Inflammatory macrophage treated with lipopolysaccharide for 4 hours (primary cell): ENCODE measurements around the gene CCDC83.
"Not testable (repeated sequence)": the region's sequence is repeated elsewhere in the genome, so short reads cannot be mapped to it uniquely, and the experiment has no call there.

Experiments used
- DNase-seq: peaks from one replicate; pipeline ENCODE4 v3.0.0-alpha.2; 2020

The CCDC83 gene

DNA sequence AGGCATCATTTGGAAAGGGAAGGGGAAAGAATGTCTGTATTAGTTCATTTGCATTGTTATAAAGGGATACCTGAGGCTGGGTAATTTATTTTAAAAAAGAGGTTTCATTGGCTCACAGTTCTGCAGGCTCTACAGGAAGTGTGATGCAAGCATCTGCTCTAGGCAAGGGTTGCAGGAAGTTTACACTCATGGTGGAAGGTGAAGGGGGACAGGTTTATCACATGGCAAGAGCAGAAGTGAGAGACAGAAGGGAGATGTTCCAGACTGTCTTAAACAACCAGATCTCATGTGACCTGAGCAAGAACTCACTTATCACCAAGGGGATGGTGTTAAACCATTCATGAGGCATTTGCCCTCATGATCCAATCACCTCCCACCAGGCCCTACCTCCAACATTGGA, 90.6 kb downstream of the CCDC83 start:
- peak; percentile 45 for DNase-seq

DNA sequence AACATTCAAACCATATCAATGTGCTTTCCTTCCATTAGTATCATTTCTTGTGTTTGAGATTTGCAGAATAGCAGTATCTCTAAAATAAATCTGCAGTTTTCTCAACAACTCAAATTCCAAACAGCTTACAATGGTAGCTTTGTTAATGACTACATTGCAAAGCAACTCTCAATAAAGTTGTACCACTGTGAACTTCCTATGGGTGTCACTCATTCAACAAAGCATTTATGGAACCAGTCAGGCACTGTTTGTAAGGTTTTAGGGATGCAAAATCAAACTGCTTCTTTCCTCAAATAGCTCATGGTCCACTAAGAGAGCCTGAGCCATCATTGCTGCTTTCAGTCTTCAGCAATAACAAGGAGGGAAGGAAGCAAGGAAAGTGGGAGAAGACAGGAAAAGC, 91.0 kb downstream of the CCDC83 start:
- no peak for DNase-seq

DNA sequence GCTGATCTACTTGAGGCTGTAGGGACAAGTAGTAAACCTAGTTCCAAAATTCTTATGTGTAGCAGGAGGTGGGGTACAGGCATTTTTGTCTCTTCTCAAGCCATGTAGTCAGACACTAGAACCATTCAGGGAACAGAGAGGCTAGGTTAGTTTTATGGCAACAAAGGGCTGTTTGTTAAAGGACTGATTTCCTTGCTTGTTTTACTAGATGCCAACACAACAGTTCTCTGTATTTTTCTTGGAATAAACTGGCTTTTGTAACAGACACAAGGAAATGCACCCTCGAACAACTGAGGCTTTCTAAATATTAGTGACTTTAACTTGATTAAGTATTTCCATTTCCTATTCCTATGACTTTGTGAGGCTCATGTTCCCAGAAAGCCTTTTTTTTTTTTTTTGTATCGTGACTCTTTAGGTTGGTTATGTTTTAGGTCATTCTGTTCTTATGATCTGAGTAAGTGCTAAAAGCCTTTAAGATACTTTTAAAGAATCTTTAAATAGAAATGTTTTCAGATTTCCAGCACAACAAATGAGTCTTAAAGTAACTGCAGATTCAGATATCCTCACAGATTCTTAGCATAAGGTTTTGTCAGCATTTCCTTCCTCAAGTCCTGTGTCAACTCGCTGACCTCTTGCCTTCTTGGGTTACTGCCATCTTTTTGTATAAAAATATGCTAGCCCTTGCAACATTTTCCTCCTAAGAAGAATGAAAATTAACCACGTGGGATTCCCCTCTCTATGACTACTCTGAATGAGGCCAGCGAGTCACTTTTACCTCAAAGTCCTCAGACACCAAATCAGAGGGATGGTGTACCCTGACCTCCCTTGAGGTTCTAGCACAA, 92.5 kb downstream of the CCDC83 start:
- DNase-seq: peak; percentile 95

DNA sequence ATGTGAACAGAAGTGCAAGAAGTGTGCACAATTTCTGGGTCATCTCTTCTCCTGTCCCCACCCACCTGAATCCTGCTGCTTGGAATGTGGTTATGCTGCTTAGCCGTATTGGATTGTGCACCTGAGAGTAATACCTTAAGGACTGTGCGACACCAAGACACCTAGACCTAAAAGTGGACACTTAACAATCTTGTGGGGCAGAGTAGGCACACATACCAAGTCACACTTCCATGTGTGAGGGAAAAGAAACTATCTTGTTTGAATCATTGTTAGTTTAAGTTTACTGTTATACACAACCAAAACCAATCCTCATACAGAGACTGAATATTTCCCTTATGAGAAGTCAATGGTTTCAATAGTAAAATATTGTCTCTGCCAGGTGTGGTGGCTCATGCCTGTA, 93.7 kb downstream of the CCDC83 start:
- DNase-seq: no peak

DNA sequence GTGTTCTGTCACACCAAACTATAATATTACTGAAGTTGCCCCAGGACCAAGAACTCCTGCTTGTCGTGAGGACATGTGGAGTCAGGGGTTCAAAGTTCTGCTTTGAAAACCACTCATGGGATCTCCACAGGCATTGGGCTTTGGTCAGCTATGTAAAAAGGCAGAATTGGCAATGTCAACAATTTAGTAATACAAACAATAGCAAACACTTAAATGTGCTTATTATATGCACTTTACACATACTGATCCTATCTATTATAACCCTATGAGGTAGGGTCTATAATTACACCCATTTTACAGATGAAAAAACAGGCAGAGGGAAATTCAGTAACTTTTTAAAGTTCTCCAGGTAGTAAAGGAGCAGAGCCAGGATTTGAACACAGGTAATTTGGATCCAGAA, 94.6 kb downstream of the CCDC83 start:
- DNase-seq: no peak

DNA sequence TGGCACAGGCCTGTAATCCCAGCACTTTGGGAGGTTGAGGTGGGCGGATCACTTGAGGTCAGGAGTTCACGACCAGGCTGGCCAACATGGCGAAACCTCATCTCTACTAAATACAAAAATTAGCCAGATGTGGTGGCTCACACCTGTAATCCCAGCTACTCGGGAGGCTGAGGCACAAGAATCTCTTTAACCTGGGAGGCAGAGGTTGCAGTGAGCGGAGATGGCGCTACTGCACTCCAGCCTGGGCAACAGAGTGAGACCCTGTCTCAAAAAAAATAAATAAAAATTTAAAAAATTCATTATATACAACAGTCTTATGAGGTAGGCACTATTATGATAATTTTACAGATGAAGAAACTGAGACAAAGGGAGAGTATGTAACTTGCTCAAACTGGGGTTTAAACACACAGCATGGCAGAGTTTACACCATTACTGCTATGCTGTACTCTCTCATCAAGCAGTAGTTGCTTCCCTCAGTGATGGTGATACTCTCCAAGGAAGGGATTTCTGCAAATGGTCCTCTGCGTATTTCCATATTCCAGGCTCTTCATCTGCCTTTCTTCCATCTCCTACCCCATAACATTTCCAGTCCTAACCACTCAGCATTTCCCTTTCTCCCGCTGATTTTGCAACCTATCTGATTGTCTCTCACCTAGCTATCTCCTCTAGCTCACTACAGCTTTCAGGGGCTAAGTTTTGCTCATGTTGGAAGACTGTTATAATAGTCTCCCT, 95.3 kb downstream of the CCDC83 start:
- no peak for DNase-seq

DNA sequence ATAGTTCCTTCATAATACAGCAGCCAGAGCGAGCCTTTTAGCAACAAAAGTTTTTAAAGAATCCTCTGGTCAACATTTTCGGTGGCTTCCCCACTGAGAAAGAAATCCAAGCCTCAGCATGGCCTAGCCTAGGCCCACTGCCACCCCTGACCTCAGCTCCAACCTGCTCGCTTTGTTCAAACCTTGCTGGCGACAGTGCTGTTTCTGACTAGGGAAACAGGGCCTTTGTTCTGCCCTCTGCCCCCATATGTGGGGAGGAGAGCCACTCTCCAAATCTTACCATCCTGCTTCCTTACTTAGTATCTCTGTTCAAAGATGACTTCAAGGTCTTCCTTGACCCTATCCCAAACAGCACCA, 95.8 kb downstream of the CCDC83 start:
- no peak for DNase-seq

DNA sequence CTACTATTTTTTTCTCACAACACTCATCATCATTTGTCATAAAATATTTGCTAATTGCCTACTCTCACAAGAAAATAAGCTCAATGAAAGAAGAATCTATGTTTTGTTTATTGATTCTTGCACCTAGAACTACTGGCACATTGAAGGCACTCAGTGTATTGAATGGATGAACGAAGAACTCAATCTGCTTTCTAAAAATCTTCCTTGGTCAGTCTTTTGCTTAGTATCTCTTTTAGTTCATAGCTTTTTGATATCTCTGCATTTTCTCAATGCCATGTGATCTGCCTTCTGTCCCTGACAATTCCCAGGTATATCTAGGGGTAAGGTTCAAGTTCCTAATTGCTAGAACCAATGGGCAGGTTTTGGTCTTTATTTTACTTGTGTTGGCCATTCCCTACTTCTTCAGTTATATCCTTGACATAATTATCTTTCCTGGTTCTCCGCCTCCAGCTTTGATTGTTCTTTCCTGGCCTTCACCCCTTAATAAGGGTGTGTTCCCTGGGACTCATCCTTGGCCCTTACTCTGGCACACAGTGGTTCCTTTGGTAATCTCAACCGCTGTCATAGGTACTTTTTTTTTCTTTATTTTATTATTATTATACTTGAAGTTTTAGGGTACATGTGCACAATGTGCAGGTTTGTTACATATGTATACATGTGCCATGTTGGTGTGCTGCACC, 96.4 kb downstream of the CCDC83 start:
- no peak for DNase-seq

DNA sequence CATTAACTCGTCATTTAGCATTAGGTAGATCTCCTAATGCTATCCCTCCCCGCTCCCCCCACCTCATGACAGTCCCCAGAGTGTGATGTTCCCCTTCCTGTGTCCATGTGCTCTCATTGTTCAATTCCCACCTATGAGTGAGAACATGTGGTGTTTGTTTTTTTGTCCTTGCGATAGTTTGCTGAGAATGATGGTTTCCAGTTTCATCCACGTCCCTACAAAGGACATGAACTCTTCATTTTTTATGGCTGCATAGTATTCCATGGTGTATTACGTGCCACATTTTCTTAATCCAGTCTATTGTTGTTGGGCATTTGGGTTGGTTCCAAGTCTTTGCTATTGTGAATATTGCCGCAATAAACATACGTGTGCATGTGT, 96.9 kb downstream of the CCDC83 start:
- not testable (repeated sequence) for DNase-seq

DNA sequence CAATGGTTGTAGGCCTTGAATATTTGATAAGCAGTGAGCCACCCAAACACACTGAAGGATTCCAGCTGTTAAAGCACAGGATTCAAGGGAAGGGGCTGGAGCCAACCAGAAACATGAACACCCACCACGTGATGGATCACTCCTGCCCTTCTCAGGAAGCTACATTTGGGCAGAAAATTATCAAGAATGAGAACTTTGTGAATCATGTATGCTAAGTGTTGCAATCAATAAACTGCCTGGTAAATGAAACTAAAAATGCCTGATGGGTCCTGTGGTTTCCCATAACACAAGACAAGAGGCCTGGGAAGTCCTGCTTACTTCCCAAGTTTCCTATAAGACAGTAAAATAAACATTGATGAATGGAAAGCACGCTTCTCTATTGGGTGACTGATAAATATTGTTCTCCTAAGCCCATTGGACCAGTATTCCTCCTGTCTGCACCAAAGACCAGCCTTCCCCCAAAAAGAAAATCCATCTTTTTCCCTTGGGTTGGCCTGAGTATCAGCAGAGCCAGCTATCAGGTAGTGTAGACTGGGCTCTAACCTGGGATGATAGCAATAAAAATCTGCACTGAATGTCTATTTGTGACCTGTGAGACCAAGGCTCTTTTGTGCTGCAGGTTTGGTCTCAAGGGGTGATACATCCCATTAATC, 98.4 kb downstream of the CCDC83 start:
- DNase-seq: peak; percentile 87

DNA sequence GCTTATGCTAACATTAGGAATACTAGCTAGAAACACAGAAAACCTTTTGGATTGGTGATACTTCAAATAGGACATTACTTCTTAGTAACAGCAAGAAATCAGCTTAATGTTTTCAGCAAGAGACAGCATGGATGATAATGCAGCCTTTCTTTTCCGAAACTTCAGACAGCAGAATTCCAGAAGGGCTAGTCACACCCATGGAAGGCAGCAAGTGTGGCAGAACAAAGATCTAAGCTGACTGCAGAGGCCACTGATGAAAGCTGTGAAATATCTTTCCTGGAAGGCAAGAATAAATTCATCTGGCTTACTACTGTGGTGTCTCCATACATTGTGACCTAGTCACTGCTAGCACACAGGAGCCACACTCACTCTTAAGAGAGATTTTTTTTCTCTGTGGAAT, 100.3 kb downstream of the CCDC83 start:
- no peak for DNase-seq

DNA sequence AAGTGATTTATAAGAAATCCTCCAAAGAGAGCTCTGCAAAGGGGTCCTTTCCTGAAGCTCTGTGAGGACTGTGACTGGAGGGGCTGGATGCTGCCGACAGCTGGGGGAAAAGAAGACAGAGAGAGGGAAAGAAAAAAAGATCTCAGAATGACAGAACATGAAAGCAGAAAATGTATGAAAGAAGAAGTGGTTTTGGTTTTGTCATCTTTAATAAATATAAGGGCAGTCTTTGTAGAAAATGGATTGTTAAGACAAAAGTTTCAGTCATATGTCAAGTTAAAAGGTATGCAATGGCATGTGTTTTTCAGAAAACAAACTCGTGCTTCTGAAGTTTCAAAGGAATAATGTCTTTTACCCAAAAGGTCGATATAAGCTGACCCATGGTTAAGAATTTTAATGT, 105.5 kb downstream of the CCDC83 start:
- no peak for DNase-seq

DNA sequence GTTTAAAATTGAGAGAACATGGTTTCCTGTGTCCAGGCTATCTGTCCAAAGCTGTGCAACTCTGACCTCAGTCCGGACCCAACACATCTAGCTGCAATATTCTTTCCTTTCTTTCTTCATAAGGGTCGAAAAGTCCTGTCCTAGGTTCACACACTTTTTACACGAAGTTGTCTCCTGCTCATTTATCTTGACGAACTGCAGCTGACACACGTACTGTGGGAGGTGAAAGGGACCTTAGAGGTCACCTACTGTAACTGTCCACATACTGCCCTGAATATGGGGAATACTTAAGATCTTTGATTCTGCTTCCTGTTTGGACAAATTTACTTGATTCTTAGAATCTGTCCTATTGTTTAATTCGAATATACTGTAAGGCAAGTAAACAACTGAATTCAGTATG, 105.9 kb downstream of the CCDC83 start:
- DNase-seq: no peak

DNA sequence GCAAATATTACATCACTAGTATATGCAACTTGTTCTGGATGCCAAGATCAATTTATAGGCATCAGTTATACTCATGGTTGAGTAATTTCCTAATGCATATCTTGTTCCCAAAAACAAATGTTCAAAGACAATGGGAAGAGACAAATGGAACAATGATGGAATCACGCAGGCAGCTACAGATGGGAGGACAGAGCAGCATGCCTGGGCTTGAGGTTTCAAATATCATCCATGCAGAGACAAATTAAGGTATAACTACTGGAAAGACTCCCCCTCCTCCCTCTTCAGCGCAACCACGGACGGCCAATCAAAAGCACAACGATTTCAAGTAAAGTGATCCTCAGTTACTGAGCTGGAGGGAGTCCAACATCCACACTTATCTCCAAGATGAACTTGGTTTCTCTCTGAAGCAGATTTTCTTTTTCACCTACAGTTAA, 106.8 kb downstream of the CCDC83 start:
- no peak for DNase-seq

DNA sequence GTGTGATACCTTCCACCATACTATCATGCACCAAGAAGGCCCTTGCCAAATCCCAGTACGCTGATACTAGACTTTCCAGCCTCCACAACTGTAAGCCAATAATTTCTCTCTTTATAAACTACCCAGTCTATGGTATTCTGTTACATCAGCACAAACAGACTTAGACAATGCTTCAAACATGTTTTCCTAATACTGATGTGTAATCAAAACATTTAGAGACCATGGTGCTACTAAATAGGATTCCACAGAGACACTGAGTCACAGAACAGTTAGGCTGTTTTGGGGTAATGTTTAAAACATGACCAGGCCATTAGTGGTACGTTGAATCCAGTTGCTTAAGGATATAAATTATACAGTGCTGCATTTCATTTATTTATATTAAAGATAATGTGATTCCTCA, 110.0 kb downstream of the CCDC83 start:
- no peak for DNase-seq

DNA sequence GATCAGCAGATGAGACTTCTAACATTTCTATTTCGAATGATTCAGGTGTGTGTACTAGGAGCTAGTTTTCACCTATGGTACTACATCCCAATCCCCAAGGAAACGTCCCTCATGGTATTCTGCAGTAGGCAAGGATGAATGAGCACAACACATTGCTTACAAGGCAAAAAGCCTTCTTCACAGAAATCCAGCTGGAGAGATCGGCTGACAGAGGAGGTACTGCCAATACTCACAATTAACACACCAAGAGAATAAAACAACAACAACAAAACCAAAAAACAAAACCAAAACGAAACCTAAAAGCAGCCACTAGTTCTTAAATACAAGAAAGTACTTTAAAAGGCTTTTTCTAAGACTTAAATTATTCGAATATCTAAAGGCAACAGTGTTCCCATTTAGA, 112.3 kb downstream of the CCDC83 start:
- DNase-seq: no peak
